D721Med (cell line): ENCODE results near the gene RBP2.

ENCODE experiments used
- DNase-seq: peaks from one replicate; pipeline ENCODE4 v3.0.0; 2011; ENCODE audit warnings: low spot score; ENCODE audit not compliant: insufficient read length
- FAIRE-seq: peaks from 2 replicates; lab custom pipeline; 2011; peaks lifted over from hg19 to GRCh38; lab: Jason Lieb, UNC
- TF ChIP-seq, protein P1 (sequence below): IDR thresholded peaks from 2 replicates; pipeline ENCODE4 v1.5.1; 2012; ENCODE audit warnings: mild to moderate bottlenecking, control low read depth; ENCODE audit not compliant: insufficient read depth; ENCODE audit errors: missing control alignments

Gene RBP2

GRCh38 chr3:139519998-139520737, 43.9 kb upstream of the RBP2 start:
- TF ChIP-seq, protein P1, sequence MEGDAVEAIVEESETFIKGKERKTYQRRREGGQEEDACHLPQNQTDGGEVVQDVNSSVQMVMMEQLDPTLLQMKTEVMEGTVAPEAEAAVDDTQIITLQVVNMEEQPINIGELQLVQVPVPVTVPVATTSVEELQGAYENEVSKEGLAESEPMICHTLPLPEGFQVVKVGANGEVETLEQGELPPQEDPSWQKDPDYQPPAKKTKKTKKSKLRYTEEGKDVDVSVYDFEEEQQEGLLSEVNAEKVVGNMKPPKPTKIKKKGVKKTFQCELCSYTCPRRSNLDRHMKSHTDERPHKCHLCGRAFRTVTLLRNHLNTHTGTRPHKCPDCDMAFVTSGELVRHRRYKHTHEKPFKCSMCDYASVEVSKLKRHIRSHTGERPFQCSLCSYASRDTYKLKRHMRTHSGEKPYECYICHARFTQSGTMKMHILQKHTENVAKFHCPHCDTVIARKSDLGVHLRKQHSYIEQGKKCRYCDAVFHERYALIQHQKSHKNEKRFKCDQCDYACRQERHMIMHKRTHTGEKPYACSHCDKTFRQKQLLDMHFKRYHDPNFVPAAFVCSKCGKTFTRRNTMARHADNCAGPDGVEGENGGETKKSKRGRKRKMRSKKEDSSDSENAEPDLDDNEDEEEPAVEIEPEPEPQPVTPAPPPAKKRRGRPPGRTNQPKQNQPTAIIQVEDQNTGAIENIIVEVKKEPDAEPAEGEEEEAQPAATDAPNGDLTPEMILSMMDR = no peak
- FAIRE-seq (no peak), DNase-seq (no peak)

DNA sequence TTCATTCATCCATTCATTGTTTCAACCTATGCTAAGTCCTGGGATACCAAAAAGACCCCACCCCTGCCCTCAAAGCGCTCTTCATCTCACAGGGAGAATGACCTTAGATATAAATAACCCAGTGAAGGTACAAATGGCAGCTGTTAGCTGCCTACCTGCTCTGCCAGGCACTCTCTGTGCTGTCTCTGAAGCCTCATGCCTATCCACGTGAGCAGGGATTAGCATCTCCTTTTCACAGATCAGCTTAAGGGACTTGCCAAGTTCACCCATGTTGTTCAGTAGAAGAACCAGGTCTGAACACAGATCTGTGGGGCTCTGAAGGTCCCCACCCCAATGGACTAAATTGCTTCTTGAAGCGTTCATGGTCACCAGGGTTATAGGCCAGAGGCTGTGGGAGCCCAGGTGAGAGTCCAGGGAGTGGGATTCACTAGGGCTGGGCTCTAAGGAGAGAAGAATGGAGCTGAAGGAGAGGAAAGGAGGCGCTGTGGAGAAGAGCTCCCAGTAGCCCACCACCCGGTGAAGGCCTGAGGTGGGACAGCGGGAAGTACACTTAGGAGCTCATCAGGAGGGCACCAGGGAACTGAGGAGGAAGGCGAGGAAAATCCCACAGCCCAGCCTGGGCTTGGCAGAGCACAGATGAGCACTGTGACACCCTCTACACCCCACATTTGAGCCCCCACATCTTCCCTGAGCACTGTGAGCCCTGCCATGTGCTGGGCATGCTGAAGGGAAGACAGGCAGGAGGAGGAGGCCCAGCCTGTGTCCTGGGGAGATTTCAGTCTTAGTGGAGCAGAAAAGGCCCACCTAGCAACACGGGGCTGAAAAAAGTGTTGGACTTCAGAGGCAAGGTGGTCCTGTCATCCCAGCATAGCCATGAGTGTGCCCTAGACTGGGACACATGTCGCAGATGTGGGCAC, 42.9 kb upstream of the RBP2 start:
- TF ChIP-seq, protein P1 = no peak
- no peak for DNase-seq
- FAIRE-seq = no peak

DNA sequence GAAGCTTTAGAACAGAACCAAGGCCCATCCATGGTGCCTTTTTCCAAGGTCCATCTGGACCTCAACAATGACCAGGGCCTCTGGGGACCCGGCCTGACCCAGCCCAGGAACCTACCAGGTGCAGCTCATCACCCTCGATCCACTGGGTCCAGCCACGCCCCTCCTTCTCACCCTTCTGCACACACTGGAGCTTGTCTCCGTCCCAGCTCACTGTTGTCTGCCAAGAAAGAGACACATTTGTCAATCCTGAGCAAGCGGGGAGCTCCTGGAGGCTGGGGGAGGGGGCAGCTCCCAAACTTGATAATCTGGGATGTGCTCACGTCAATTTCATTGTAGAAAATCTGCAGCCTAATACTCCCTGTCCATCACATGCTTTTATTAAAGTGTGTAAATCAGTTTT, 42.0 kb upstream of the RBP2 start:
- FAIRE-seq (no peak), DNase-seq (no peak)
- TF ChIP-seq, protein P1 = no peak

GRCh38 chr3:139517321-139518065, 41.2 kb upstream of the RBP2 start:
- TF ChIP-seq, protein P1 = no peak
- no peak for FAIRE-seq

DNA sequence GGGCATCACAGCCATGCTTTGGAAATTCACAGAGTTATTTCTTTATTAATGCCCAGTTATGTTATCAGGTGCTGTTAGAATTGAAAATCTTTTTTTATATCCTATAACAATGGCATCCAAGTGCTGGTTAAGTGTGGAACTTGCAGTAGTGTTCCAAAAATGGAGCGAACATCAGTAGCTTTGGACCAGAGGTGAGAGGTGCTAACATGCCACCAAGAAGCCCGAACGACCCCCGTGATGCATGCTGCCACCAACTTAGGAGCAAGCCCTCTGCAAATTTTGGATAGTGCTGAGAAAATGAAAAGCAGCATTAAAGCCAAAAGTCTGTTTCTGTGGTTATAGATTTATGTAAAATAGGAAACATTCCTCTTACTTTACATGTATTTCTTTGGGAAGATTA, 38.4 kb upstream of the RBP2 start:
- no peak for DNase-seq
- TF ChIP-seq, protein P1 = no peak

More at GRCh38 chr3:139517321-139518065, 41.2 kb upstream of the RBP2 start:
- no peak for DNase-seq

GRCh38 chr3:139509631-139510030, 33.3 kb upstream of the RBP2 start:
- DNase-seq (no peak), FAIRE-seq (no peak)
- TF ChIP-seq, protein P1 = no peak

More for the DNA sequence above, 38.4 kb upstream of the RBP2 start:
- FAIRE-seq = no peak
